ENCODE measurements around the gene STAC2. TPM values are rescaled to one million over a fixed set of nuclear protein-coding genes. Genes with fewer than 3 reads are reported as not detected.
A peak's percentile ranks its signal among the peaks of the same experiment; 100 is the strongest.

Gene STAC2
- total RNA-seq, 2 donors from 2014 or later: 0.11 to 0.15 TPM

DNA sequence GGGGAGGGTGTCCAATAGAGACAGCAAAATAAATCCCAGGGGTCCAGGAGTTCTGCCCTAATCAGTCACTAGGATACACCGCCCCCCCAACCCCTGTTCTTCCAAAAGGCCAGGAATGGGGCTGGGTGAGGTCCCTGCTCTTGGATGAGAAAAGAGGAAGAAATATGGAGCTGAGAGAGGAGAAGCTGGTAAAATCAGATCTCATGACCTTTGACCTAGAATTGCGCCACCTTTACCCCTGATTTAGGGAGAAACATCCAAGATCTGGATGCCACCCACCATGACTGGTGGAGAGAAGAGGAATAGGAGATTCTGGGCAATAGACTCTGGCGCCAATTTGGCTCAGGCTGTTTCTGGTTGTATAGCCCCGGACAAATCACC is 27.6 kb downstream of the STAC2 start:
- Histone ChIP-seq H3K27ac (peak overlapping the region; percentile 91), H3K4me3 (no peak overlapping the region), H3K27me3 (no peaks in the 10 kb centered on the region), H3K4me1 (peaks cover 10% of the 10 kb centered on the region), H3K9me3 (no peaks in the 10 kb centered on the region), H3K9ac (ENCODE audit: low read depth in 2 of 2, low read length in 2 of 2) (peak overlapping the region in 1 of 2 donors; percentile 21), H3K36me3 (peaks cover 11% of the 10 kb centered on the region)
- intact Hi-C loops (cut with DNase I): no loop called here
- TF ChIP-seq, protein P1, sequence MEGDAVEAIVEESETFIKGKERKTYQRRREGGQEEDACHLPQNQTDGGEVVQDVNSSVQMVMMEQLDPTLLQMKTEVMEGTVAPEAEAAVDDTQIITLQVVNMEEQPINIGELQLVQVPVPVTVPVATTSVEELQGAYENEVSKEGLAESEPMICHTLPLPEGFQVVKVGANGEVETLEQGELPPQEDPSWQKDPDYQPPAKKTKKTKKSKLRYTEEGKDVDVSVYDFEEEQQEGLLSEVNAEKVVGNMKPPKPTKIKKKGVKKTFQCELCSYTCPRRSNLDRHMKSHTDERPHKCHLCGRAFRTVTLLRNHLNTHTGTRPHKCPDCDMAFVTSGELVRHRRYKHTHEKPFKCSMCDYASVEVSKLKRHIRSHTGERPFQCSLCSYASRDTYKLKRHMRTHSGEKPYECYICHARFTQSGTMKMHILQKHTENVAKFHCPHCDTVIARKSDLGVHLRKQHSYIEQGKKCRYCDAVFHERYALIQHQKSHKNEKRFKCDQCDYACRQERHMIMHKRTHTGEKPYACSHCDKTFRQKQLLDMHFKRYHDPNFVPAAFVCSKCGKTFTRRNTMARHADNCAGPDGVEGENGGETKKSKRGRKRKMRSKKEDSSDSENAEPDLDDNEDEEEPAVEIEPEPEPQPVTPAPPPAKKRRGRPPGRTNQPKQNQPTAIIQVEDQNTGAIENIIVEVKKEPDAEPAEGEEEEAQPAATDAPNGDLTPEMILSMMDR (IDR thresholded peaks at IDR 0.05): no peak
- DNase-seq: no peak

DNA sequence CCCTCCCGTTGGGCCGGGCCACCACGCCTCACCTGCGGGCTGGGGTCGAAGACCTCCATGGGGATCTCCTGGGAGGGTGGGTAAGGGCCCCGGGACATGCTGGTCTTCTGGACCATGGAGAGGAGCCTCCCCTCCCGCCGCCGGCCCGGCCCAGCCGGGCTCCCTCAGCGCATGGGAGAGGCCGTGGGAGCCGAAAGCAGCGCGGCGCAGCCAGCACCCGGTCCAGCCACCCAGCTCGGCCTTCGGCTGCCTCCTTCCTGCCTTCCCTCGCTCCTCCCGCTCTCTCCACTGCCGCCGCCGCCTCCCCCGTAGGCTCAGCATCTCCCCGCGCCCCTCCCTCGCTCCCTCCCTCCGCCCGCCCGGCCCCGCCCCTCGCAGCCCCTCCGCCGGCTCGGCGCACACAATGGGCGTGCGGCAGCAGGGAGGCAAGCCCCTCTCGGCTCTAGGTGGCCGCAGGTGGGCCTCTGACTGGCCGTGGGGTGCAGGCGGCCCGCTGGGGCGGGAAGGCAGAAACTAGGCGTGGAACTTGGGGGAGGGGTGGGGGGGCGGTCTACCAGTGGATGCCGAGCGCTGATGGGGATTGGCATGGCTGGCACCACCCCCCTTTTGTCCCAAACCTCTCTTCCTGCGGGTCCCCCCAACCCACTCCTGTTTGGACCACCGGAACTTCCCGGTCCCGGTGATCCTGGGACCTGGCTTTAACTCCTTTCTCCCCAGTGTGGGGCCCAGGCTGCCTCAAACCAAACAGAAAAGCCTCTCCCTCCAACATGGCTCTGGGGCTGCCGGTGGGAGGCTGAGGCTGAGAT is 28.2 kb downstream of the STAC2 start, which contains the start of gene CACNB1:
Gene CACNB1 (minus strand): TSS at position 290 of the 806 bp plus-strand sequence. CDS start 174 bp downstream, at position 116.
- H3K36me3 ChIP-seq: peaks cover 6% of the 10 kb centered on the region
- intact Hi-C loops (cut with DNase I): no loop called here
- TF ChIP-seq, protein P1 (IDR thresholded peaks at IDR 0.05): no peak

DNA sequence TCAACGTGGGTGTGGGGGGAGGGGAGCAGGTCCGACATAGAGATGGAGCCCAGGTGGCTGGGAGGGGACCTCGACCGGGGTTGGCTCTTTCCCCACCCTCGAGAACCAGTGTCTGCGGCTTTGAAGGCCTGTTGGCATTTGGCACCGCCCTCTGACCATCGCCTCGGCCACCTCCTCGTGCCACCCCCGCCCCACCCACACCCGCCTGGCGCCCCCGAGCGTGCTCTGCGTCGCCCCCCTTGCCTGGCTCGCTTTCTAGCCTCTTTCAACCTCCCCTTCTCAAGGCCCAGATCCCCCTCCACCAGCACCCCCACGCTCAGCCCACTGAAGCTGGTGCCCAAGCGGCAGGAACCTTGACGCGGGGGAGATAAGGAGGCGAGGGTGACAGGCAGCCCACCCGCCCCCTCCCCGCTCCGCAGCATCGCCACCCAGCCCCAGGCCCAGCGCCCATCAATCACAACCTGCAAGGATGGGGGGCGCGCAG is 28.9 kb downstream of the STAC2 start:
- Histone ChIP-seq H3K27me3 (no peaks in the 10 kb centered on the region), H3K9me3 (no peaks in the 10 kb centered on the region), H3K9ac (ENCODE audit: low read depth in 2 of 2, low read length in 2 of 2) (peak overlapping the region; percentile 70 to 80), H3K36me3 (no peaks in the 10 kb centered on the region), H3K4me1 (peaks cover 8% of the 10 kb centered on the region), H3K4me3 (peak overlapping the region; percentile 74), H3K27ac (peak overlapping the region; percentile 76)
- TF ChIP-seq, protein P1 (IDR thresholded peaks at IDR 0.05): no peak
- DNase-seq: peak; percentile 58
- intact Hi-C loops (cut with DNase I): no loop called here

More for the DNA sequence above, 28.2 kb downstream of the STAC2 start, which contains the start of gene CACNB1:
- peaks cover 10% of the 10 kb centered on the region for H3K4me1 ChIP-seq
- H3K27me3 ChIP-seq: no peaks in the 10 kb centered on the region
- H3K27ac ChIP-seq: peak within 1 kb of the TSS; percentile 91
- H3K9ac ChIP-seq (ENCODE audit: low read depth in 2 of 2, low read length in 2 of 2): peak within 1 kb of the TSS; percentile 70 to 80
- DNase-seq: peak; percentile 80
- H3K4me3 ChIP-seq: peak within 1 kb of the TSS; percentile 74
- H3K9me3 ChIP-seq: no peaks in the 10 kb centered on the region

DNA sequence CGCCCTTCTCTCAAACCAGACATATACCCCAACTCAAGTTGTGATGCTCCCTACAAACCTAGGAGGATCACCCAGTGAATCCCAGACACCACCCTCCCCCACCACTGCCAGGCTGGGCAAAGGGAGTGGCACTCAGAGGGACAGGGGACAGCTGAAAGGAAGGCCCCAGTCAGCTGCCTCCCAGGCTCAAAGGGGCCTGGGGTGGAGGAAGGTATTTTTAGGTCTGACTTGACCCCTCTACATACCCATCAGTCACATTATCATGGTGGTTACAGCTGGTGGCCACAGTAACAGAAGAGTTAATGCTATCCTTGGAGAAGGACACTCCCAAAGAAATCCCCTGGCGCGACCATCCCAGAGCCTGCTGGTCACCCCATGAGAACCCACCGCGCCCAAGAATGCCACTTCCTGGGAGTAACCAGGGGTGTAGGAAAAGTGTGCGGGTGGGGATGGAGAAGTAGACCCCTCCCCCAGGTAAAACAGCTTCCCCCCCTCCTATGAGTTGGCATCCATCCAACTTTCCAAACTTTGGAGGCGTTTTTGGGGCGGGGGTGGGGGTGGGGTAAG is 29.4 kb downstream of the STAC2 start:
- Histone ChIP-seq H3K36me3 (no peaks in the 10 kb centered on the region), H3K27me3 (no peaks in the 10 kb centered on the region), H3K9me3 (no peaks in the 10 kb centered on the region), H3K9ac (ENCODE audit: low read depth in 2 of 2, low read length in 2 of 2) (peak overlapping the region in 1 of 2 donors; percentile 20), H3K4me3 (peak overlapping the region; percentile 74), H3K27ac (no peak overlapping the region), H3K4me1 (peaks cover 3% of the 10 kb centered on the region)
- DNase-seq: no peak
- intact Hi-C loops (cut with DNase I): no loop called here
- TF ChIP-seq, protein P1 (IDR thresholded peaks at IDR 0.05): no peak

DNA sequence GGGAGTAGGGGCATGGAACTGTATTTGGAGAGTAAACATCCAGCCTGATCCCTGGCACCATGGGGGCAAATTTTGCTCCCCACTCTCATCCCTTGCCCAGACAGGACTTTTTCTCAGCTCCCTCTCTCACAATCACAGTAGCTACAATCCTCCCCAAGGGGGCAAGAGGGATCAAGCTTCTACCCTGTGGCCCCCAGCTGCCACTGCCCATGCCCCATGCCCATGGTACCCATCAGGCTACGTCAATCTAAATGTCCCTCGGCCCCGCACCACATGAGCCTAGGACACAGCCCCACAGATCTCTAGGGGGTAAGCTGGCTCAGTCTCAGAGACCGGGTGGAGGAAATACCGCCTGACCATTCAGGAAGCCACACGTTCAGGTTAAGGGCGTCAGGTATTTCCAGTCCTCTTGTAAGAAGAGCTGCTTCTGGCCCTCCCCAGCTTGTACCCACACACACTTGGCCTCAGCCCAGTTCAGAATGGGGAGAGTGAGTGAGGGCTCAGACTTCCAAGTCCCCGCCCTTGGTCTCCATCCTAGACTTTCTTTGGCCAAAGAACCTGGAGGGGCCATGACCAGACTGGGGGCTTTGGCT is 30.1 kb downstream of the STAC2 start:
- intact Hi-C loops (cut with DNase I): no loop called here
- no peaks in the 10 kb centered on the region for H3K4me1 ChIP-seq
- H3K27ac ChIP-seq: no peak overlapping the region
- peak overlapping the region in 1 of 2 donors; percentile 50 for H3K9ac ChIP-seq (ENCODE audit: low read depth in 2 of 2, low read length in 2 of 2)
- H3K4me3 ChIP-seq: no peak overlapping the region
- no peaks in the 10 kb centered on the region for H3K27me3 ChIP-seq
- no peaks in the 10 kb centered on the region for H3K36me3 ChIP-seq
- DNase-seq: no peak
- H3K9me3 ChIP-seq: no peaks in the 10 kb centered on the region
- TF ChIP-seq, protein P1 (IDR thresholded peaks at IDR 0.05): no peak

Data from colonic mucosa (tissue), 4 donors.